H54 (cell line): ENCODE data around the gene OSER1.
"Not testable (repeated sequence)": the region's sequence is repeated elsewhere in the genome, so short reads cannot be mapped to it uniquely, and the experiment has no call there.

Experiments
- DNase-seq: peaks from one replicate; pipeline ENCODE4 v3.0.0; 2011; ENCODE audit warnings: low spot score, mixed read lengths; ENCODE audit not compliant: insufficient read length
- FAIRE-seq: peaks from 3 replicates; lab custom pipeline; 2011; peaks lifted over from hg19 to GRCh38; lab: Jason Lieb, UNC
- POLR2A ChIP-seq: IDR thresholded peaks from 2 replicates; pipeline ENCODE4 v1.6.1; 2011; ENCODE audit warnings: low read depth, mild to moderate bottlenecking, low read length

OSER1 gene

DNA sequence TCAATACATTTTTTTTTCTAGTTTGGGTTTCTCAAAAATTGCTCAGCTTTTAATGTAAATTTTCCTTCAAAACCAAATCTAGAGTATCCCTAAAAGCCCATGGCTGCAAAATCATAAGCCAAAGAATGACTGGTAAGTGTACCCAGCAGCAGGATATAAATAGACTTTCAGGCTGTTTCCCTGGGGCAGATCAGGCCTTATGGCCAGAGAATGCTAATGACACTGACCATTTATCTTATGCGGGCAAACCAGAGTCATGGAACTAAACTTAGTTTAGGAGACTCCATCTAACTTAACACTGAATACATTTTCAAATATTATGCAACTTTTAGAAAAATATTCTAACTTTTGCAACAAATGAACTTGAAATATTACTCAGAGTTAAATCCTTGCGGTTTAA lies 7.4 kb downstream of the OSER1 start:
- TF ChIP-seq POLR2A, result no peak
- DNase-seq (no peak), FAIRE-seq (no peak)

DNA sequence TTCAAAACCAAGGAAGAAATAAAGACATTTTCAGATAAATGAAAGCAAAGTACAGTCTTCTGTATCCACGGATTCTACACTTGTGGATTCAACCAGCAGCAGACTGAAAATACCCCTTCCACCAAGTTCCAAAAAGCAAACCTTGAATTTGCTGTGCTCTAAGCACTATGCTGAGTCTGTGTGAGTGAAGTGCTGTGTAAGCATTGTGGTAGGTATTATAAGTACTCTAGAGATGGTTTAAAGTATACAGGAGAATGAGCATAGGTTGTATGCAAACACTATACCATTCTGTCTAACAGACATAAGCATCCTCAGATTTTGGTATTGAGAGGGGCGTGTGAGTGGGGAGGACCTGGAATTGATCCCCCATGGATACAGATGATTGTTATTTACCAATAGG lies 9.6 kb downstream of the OSER1 start:
- TF ChIP-seq POLR2A, result no peak
- FAIRE-seq, result no peak

DNA sequence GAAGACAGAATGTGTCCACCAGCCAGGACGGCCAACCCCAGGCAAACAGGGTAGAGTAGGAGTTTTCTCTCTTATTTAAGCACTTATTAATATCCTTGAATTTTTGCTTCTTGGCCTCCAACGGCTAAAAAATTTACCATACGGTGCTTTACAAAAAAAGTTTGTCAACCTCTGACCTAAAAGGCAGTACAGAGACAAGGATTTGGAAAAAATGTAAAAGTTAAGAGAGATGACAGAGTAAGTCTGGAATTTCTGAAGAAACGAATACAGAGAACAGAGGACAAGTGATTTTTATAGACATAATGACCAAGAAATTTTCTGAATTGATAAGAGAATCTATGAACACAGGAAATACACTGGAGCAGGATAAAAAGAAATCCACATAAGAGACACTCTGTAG lies 10.2 kb downstream of the OSER1 start:
- DNase-seq (no peak), FAIRE-seq (no peak)
- no peak for TF ChIP-seq POLR2A

More for the DNA sequence above, 9.6 kb downstream of the OSER1 start:
- no peak for DNase-seq

DNA sequence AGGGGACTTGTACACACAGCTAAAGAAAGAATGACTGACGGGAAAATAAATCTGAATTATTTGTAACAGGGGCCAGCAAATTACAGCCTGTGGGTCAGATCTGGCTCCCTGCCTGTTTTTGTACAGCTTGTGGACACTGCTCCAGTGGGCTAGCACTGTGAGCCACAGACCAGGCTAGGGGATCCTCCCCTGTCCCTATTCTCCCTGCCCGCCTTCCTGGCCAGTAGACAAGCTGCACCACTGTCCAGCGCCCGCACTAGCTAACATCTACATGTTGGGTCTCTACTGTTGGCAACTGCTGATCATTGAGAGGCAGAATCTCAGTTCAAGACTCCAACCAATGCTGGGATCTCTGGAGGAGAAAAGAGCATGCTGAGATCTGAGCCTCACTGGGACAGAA lies 10.7 kb downstream of the OSER1 start:
- TF ChIP-seq POLR2A, result no peak
- FAIRE-seq (no peak), DNase-seq (no peak)

DNA sequence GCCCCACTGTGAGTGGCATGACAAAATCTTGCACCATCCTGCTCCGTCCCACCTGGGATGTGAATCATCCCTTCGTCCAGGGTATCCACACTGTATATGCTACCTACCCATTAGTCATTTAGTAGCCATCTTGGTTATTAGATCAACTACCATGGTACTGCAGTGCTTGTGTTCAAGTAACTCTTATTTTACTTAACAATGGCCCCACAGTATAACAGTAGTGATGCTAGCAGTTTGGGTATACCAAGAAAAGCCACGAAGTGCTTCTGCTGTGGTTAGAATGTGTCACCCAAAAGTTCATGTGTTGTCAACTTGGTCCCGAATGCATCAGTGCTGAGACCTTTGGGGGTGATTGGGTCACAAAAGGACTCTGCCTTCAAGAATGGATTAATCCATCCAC lies 11.7 kb downstream of the OSER1 start:
- no peak for DNase-seq

DNA sequence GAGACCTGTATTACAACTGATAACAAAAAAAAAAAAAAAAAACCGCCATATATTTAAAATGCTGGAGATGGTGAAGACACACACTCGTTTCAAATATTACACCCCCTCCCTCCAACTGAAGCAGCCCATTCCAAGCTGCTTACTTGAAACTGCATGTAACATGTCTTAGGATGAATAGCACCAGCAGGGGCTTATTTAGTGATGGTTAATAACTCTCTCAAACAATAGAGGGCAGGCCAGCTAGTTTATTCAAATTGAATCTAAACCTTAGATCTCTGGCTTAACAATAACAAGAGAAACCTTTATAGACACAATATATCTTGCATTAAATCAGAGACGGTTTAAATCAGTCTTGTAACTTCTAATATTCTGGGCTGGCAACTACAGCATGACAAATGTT lies 14.3 kb downstream of the OSER1 start:
- DNase-seq, result no peak
- no peak for TF ChIP-seq POLR2A
- no peak for FAIRE-seq

More for the DNA sequence above, 11.7 kb downstream of the OSER1 start:
- TF ChIP-seq POLR2A, result no peak
- FAIRE-seq, result no peak

DNA sequence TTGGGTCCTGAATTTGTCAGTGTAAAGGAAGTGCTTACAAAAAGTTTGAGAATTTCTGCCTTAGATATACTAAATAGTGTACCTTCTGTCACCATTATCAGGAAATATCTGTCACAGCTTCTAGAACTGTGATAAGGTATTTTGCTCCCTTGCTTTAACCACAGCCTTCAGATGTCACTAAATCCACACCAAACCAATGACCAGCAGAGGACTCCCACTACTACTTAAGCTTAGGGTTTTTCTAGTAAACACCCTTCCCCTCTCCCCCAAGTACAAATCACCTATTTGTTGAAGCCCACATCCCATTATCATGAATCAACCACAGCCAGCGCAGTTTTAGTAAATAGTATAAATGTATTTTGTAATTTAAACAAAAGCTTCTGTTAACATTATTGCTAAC lies 15.0 kb downstream of the OSER1 start:
- TF ChIP-seq POLR2A, result no peak
- no peak for FAIRE-seq
- no peak for DNase-seq

DNA sequence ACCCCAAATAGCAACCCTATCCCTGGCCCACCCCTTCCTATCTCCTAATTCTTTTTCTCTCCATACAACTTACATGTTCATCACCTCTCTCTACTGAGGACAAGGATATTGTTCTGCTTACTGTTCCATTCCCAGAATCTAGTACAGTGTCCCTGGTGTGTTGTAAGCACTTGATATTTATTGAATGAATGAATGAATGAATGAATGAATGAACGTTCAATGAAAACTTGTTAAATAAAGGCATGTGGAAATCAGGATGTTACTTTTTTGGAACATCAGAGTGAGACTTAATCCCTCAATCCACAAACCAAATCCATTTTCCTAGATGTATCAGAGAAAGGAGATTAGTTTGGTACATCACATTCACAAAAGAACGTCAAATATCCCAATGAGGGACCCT lies 16.8 kb downstream of the OSER1 start:
- FAIRE-seq (no peak), DNase-seq (no peak)
- no peak for TF ChIP-seq POLR2A

DNA sequence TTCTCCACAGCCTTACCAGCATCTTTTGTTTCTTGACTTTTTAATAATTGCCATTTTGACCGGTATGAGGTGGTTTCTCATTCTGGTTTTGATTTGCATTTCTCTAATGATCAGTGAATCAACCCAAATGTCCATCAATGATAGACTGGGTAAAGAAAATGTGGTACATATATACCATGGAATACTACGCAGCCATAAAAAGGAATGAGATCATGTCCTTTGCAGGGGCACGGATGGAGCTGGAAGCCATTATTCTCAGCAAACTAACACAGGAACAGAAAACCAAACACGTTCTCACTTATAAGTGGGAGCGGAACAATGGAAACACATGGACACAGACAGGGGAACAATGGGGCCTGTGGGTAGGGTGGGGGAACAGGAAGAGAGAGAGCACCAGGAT lies 18.9 kb downstream of the OSER1 start:
- not testable (repeated sequence) for DNase-seq, FAIRE-seq

DNA sequence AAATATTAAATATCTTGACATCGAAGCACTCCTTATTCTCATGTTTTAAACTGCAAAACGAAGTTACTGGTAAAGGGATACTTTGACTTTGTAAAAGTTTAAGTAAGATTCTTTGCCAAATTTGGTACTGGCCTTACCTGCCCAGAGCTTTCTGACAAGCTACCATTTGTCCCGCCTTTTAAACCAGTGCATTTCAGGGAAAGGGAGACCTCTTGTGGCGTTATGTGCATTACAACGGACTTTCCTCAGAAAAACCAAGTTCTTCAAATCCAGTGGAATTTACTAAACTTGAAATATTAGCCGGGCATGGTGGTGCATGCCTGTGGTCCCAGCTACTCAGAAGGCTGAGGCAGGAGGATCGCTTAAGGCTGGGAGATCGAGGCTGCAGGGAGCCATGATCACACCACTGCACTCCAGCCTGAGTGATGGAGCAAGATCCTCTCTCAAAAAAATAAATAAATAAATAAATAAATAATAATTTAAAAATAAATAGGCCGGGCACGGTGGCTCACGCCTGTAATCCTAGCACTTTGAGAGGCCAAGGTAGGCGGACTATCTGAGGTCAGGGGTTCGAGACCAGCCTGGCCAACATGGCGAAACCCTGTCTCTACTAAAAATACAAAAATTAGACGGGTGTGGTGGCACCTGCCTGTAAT lies 20.2 kb downstream of the OSER1 start:
- not testable (repeated sequence) for DNase-seq, FAIRE-seq

DNA sequence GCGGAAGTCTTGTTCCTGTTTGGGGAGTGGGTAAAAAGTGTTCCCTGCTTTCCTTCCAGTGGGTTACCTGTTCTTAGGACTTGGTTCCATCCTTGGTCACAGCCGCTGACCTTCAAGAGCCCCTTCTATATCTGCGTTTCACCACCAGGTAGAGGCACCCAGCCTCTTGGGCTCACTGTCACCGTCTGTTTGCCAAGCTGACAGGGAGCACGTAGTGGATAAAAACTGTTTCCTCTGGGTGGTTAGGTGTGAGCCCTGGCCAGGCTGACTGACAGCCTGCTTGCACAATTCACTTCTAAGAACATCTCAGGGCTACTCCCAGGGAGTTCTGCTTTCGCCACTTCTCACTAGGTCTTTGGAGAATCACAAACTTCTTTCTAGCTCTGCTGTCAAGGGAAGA lies 21.8 kb downstream of the OSER1 start:
- DNase-seq, result no peak
- no peak for FAIRE-seq
- TF ChIP-seq POLR2A, result no peak

DNA sequence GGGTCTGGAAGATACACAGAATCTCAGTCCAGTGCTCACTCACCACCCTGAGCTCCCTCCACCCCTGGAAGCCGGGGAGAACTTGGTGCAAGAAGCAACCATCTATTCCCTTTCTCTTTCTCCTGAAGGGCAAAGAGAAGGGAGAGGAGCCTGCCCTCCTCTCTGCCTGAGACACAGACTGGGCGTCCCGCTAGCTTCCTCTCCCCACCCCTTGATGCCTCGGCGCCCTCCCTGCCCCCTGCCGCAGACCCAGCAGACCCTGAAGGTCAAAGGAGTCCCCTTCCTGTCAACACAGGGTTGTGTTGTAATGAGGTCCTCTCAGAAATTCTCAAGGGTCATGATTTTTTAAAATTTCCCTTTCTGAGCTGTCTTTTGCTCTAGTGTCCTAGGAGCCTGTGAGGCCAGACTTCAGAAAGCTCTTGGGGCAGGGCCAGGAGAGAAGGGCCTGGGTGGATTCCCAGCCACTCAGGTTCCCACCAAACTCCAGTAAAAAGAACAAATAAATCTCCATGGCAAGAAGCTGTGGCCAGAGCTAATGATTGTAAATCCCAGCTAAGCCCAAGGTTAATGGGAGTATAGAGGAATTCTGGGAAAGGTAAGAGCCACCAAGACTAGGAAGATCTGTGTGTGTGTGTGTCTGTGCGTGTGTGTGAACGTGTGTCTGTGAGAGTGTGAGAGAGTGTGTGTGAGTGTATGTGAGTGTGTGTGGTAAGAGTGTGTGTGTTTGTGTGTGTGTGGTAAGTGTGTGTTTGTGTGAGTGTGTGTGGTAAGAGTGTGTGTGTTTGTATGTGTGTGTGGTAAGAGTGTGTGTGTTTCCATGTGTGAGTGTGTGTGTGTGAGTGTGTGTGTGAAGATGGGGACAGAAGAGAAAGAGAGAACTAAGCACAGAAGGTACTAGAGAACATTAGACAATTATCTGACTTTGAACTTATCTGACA lies 22.5 kb downstream of the OSER1 start:
- peak; percentile 40; the same call in 1 of the 2 replicates for TF ChIP-seq POLR2A
- DNase-seq (no peak), FAIRE-seq (no peak)

DNA sequence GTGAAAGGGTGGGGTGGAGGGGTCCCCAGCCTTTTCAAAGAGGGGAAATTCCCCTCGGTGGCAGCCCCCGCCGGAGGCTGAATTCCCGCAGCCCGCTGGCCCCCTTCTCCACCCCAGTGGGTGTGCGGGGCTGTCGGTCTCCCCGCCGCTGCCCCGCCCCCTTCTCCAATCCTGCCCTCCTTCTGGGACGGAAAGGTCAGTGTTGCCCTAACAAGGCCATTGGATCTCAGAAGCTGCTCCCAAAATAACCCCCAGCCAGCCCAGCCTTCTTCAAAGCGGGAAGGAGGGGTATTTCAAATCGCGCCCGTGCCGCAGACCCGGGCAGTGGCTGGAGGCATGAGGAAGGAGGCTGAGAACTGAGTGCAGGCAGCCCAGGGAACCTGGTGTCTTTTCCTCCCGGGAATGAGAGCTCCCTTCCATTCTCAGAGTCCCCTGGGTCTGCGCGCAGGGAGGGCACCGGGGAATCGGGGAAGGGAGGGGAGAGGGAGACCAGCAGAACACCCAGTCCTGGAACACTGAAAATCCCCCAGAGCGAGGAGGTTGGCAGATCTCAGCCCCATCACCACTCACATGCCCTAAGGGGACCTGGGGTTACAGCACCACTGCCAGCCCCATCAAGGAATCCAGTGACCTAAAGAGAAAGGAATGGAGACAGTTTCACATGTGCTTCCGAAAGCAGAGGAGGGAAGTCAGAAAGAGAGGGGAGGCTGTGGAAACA lies 23.4 kb downstream of the OSER1 start, which contains the start of gene JPH2:
Gene JPH2 (minus strand): TSS at position 135 of the 718 bp plus-strand sequence. CDS start 483 bp downstream, outside the sequence.
- peak; percentile 39; the same call in 1 of the 2 replicates for TF ChIP-seq POLR2A
- DNase-seq (peak; percentile 75), FAIRE-seq (no peak)

DNA sequence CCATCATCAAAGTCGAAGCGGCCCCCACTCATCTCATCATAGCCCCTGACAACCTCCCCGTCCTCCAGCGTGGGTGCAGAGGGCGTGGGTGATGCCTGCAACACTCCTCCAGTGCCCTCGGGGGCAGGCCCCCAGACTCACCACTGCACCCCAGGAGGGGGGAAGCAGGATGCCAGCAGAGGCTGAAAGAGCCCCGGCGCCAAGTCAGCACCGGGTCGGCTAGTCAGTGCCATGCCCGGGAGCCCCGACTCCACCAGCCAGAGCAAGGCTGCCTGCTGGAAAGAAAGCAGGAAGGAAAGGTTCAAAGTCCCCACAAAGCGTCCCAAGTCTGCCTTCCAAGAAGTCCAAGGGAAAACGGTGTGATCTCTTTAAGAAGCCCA lies 23.9 kb downstream of the OSER1 start:
- DNase-seq (no peak), FAIRE-seq (no peak)
- no peak; the same call in 1 of the 2 replicates for TF ChIP-seq POLR2A
